ENCODE measurements around the gene NFKBIZ.

GRCh38 chr3:101817992-101818391 lies 31.3 kb upstream of the NFKBIZ start:
- TF ChIP-seq CTCF (IDR thresholded peaks at IDR 0.05) (no peak), POLR2A (IDR thresholded peaks at IDR 0.05) (no peak)

Measured in thyroid gland (tissue), 4 donors.